ENCODE measurements around the gene KLF5.
"Not testable (repeated sequence)": the region's sequence is repeated elsewhere in the genome, so short reads cannot be mapped to it uniquely, and the experiment has no call there.

Gene KLF5

GRCh38 chr13:73089213-73089612 is 30.4 kb downstream of the KLF5 start:
- H3K27ac Mint-ChIP-seq = no peak overlapping the region
- H3K4me3 Mint-ChIP-seq = no peak overlapping the region
- H3K36me3 Mint-ChIP-seq (ENCODE audit: low read depth) = no peaks in the 10 kb centered on the region
- H3K9me3 Mint-ChIP-seq = no peaks in the 10 kb centered on the region
- peaks cover 8% of the 10 kb centered on the region for H3K4me1 Mint-ChIP-seq
- ATAC-seq (no peak), DNase-seq (no peak)
- H3K27me3 Mint-ChIP-seq = no peaks in the 10 kb centered on the region

GRCh38 chr13:73090116-73090822 is 31.5 kb downstream of the KLF5 start:
- Mint-ChIP-seq H3K36me3 (ENCODE audit: low read depth) (no peaks in the 10 kb centered on the region), H3K9me3 (no peaks in the 10 kb centered on the region), H3K4me3 (no peak overlapping the region), H3K27ac (no peak overlapping the region), H3K4me1 (peaks cover 8% of the 10 kb centered on the region), H3K27me3 (no peaks in the 10 kb centered on the region)
- ATAC-seq = no peak
- DNase-seq = no peak

DNA sequence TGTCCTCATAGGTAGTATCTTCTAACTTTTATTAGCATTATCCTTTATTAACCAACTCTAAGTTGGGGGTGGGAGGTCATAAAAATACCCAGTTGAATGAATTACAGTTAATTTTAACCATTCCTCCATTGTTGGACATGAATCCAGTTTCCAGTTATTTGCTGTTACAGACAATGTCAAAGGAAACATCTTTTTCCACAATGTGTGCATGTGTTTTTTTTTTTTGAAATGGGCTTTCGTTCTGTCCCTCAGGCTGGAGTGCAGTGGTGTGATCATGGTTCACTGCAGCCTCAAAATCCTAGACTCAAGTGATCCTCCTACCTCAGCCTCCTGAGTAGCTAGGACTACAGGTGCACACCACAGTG is 32.0 kb downstream of the KLF5 start:
- Mint-ChIP-seq H3K9me3 (no peaks in the 10 kb centered on the region), H3K4me3 (no peak overlapping the region), H3K27ac (no peak overlapping the region), H3K36me3 (ENCODE audit: low read depth) (no peaks in the 10 kb centered on the region), H3K4me1 (peaks cover 8% of the 10 kb centered on the region), H3K27me3 (no peaks in the 10 kb centered on the region)
- ATAC-seq (no peak), DNase-seq (no peak)

- Mint-ChIP-seq H3K36me3 (ENCODE audit: low read depth) (no peaks in the 10 kb centered on the region), H3K4me3 (no peak overlapping the region), H3K4me1 (peaks cover 8% of the 10 kb centered on the region), H3K9me3 (no peaks in the 10 kb centered on the region), H3K27me3 (no peaks in the 10 kb centered on the region), H3K27ac (no peak overlapping the region)
- no peak for ATAC-seq
- DNase-seq = no peak
Observed at GRCh38 chr13:73092829-73093228, 34.0 kb downstream of the KLF5 start.

GRCh38 chr13:73096173-73096572 is 37.4 kb downstream of the KLF5 start:
- Mint-ChIP-seq H3K36me3 (ENCODE audit: low read depth) (no peaks in the 10 kb centered on the region), H3K27me3 (no peaks in the 10 kb centered on the region), H3K9me3 (no peaks in the 10 kb centered on the region), H3K4me1 (no peaks in the 10 kb centered on the region), H3K4me3 (no peak overlapping the region), H3K27ac (no peak overlapping the region)
- no peak for DNase-seq
- ATAC-seq = no peak

DNA sequence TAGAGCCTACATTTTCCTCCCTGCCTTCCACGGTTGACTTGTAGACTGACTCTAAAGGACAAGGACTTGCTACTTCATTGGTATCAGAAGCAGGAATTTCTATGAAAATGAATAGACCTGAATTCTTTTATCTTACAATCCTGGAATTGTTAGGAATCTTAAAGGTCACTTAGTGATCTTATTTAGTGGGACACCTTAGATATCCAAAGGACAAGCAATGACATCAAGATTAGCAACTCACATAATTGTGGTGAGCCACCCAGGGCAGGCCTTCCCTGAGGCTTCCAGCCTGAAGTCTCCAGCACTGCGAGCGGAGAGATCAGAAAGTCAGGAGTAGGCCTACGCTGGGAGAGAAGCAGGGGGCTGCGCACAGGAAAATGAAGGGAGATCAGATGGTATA is 37.8 kb downstream of the KLF5 start:
- no peak for ATAC-seq
- Mint-ChIP-seq H3K27me3 (no peaks in the 10 kb centered on the region), H3K4me1 (no peaks in the 10 kb centered on the region), H3K4me3 (no peak overlapping the region), H3K36me3 (ENCODE audit: low read depth) (no peaks in the 10 kb centered on the region), H3K27ac (no peak overlapping the region), H3K9me3 (no peaks in the 10 kb centered on the region)
- DNase-seq = no peak

GRCh38 chr13:73100781-73101180 is 42.0 kb downstream of the KLF5 start:
- H3K4me3 Mint-ChIP-seq; H3K4me1 Mint-ChIP-seq; H3K27me3 Mint-ChIP-seq; H3K9me3 Mint-ChIP-seq; H3K27ac Mint-ChIP-seq; ATAC-seq; H3K36me3 Mint-ChIP-seq (ENCODE audit: low read depth); DNase-seq: not testable (repeated sequence)

DNA sequence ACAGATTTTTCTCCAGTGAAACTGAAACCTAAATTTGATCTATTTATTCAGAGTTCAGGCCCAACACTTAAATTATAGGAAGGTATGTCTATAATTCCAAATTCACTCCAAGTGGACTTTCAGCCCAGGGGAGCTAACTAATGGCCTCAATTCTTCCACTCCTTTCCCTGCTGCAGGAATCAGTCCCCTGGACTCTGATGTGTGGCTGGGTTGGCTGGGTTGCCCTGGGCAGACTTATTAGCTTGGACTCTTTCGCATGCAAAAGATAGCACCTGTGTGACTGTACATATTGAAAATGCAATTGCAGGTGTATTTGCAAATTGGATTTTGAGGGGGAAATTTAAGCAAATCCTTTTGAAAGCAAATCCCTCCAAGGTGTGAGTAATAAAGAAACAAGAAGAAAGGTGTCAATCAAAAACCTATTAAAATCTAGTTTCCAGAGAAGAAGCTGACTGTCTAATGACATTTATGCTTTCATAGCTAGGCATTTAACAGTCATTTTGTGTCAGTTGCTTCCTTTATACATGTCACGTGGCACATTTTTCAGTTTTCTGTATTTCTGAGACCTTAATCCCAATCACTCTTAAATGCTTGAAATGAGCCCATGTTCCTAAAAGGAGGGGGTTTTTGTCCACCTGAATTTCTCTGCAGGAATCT is 42.7 kb downstream of the KLF5 start:
- ATAC-seq (no peak), DNase-seq (no peak)
- Mint-ChIP-seq H3K4me3 (no peak overlapping the region), H3K4me1 (no peaks in the 10 kb centered on the region), H3K9me3 (no peaks in the 10 kb centered on the region), H3K36me3 (ENCODE audit: low read depth) (no peaks in the 10 kb centered on the region), H3K27me3 (peaks cover 5% of the 10 kb centered on the region), H3K27ac (no peak overlapping the region)

GRCh38 chr13:73103238-73103637 is 44.4 kb downstream of the KLF5 start:
- no peaks in the 10 kb centered on the region for H3K36me3 Mint-ChIP-seq (ENCODE audit: low read depth)
- H3K9me3 Mint-ChIP-seq = no peaks in the 10 kb centered on the region
- ATAC-seq (no peak), DNase-seq (no peak)
- H3K4me3 Mint-ChIP-seq = no peak overlapping the region
- no peaks in the 10 kb centered on the region for H3K4me1 Mint-ChIP-seq
- H3K27me3 Mint-ChIP-seq = peaks cover 5% of the 10 kb centered on the region
- no peak overlapping the region for H3K27ac Mint-ChIP-seq

DNA sequence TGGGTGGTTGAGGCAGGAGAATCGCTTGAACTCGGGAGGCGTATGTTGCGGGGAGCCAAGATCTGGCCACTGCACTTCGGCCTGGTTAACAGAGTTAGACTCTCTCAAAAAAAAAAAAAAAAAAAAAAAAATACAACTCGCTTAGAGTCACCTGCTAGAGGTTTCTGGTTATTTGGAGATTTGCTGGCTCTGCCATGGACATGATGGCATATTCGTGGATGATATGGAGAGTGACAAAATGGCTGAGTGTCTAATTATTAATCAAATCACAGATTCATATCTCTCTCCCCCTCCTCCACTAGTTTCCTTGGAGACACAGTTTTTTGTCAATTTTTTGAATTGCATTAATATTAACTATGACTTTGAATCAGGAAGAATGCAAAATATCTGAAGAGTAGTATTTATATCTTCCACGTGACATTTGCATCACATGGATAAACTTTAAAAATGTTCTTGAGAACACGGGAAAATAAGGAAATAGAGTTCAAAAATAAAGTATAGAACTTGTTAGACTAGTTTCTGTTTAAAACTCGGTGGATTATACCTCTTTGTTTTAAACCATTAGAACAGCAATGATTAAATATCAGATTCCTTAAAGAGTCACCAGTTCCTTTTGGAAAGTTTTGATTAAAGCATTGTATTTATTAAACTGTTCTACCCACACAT is 47.8 kb downstream of the KLF5 start:
- Mint-ChIP-seq H3K9me3 (no peaks in the 10 kb centered on the region), H3K4me3 (no peak overlapping the region), H3K4me1 (no peaks in the 10 kb centered on the region), H3K27ac (no peak overlapping the region), H3K27me3 (peaks cover 5% of the 10 kb centered on the region), H3K36me3 (ENCODE audit: low read depth) (no peaks in the 10 kb centered on the region)
- no peak for DNase-seq
- no peak for ATAC-seq

GRCh38 chr13:73107481-73107880 is 48.7 kb downstream of the KLF5 start:
- no peaks in the 10 kb centered on the region for H3K9me3 Mint-ChIP-seq
- H3K27me3 Mint-ChIP-seq = peaks cover 3% of the 10 kb centered on the region
- H3K27ac Mint-ChIP-seq = no peak overlapping the region
- DNase-seq (no peak), ATAC-seq (no peak)
- H3K4me3 Mint-ChIP-seq = no peak overlapping the region
- H3K4me1 Mint-ChIP-seq = no peaks in the 10 kb centered on the region
- no peaks in the 10 kb centered on the region for H3K36me3 Mint-ChIP-seq (ENCODE audit: low read depth)

- H3K36me3 Mint-ChIP-seq (ENCODE audit: low read depth) = no peaks in the 10 kb centered on the region
- H3K27me3 Mint-ChIP-seq = no peaks in the 10 kb centered on the region
- H3K4me1 Mint-ChIP-seq = no peaks in the 10 kb centered on the region
- H3K9me3 Mint-ChIP-seq = no peaks in the 10 kb centered on the region
- no peak overlapping the region for H3K27ac Mint-ChIP-seq
- DNase-seq (no peak), ATAC-seq (no peak)
- no peak overlapping the region for H3K4me3 Mint-ChIP-seq
Observed at GRCh38 chr13:73107970-73108369, 49.2 kb downstream of the KLF5 start.

GRCh38 chr13:73109288-73109899 is 50.6 kb downstream of the KLF5 start:
- H3K4me3 Mint-ChIP-seq = no peak overlapping the region
- H3K36me3 Mint-ChIP-seq (ENCODE audit: low read depth) = no peaks in the 10 kb centered on the region
- H3K9me3 Mint-ChIP-seq = no peaks in the 10 kb centered on the region

GRCh38 chr13:73109969-73110368 is 51.2 kb downstream of the KLF5 start:
- DNase-seq (no peak), ATAC-seq (no peak)
- no peak overlapping the region for H3K27ac Mint-ChIP-seq
- H3K9me3 Mint-ChIP-seq = no peaks in the 10 kb centered on the region
- no peak overlapping the region for H3K4me3 Mint-ChIP-seq
- H3K4me1 Mint-ChIP-seq = no peaks in the 10 kb centered on the region
- no peaks in the 10 kb centered on the region for H3K36me3 Mint-ChIP-seq (ENCODE audit: low read depth)
- no peaks in the 10 kb centered on the region for H3K27me3 Mint-ChIP-seq

More at GRCh38 chr13:73109288-73109899, 50.6 kb downstream of the KLF5 start:
- ATAC-seq = no peak
- Mint-ChIP-seq H3K27ac (no peak overlapping the region), H3K4me1 (no peaks in the 10 kb centered on the region), H3K27me3 (no peaks in the 10 kb centered on the region)
- DNase-seq = no peak

DNA sequence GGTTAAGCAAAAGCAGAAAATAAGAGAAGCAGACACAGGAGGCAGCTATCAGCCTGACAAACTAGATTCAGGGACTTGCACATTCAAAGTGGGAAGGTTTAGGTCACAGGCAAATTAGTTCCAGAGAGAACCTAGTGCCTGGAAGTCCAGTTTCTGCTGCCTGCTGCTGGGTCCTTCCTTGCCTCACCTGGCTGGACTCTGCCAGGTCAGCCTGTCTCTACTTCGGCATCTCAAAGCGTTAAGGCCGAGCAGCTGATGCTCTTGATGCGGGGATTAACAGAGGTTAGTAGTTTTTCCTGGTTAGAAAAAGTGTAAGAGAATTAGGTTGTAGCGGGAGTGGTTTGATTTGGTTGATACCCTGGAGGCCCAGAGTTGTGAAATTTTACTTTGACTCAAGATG is 52.0 kb downstream of the KLF5 start:
- H3K4me3 Mint-ChIP-seq = no peak overlapping the region
- H3K9me3 Mint-ChIP-seq = no peaks in the 10 kb centered on the region
- H3K27ac Mint-ChIP-seq = no peak overlapping the region
- H3K36me3 Mint-ChIP-seq (ENCODE audit: low read depth) = no peaks in the 10 kb centered on the region
- H3K4me1 Mint-ChIP-seq = no peaks in the 10 kb centered on the region
- no peaks in the 10 kb centered on the region for H3K27me3 Mint-ChIP-seq
- no peak for DNase-seq
- ATAC-seq = no peak
